ENCODE measurements around the gene WSCD2.

DNA sequence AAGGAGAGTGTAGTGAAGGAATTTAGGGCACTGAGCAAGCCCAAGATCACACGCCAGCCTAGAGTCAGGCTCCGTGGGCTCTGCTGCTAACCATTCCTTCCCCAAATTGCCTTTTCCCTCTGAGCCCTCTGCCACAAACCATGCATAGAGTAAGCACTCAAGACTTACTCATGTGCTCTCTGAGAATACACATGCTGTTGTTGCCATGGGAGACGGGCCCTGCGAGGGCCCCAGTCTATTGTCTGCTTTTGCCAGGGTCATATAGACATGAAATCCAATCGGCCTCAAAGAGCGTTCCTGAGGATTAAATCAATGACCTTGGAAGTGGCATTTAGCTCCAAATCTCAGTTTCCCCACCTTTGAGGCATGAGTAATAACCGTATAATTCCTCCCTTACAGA, 48.7 kb upstream of the WSCD2 start:
- TF ChIP-seq, protein P1, sequence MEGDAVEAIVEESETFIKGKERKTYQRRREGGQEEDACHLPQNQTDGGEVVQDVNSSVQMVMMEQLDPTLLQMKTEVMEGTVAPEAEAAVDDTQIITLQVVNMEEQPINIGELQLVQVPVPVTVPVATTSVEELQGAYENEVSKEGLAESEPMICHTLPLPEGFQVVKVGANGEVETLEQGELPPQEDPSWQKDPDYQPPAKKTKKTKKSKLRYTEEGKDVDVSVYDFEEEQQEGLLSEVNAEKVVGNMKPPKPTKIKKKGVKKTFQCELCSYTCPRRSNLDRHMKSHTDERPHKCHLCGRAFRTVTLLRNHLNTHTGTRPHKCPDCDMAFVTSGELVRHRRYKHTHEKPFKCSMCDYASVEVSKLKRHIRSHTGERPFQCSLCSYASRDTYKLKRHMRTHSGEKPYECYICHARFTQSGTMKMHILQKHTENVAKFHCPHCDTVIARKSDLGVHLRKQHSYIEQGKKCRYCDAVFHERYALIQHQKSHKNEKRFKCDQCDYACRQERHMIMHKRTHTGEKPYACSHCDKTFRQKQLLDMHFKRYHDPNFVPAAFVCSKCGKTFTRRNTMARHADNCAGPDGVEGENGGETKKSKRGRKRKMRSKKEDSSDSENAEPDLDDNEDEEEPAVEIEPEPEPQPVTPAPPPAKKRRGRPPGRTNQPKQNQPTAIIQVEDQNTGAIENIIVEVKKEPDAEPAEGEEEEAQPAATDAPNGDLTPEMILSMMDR (IDR thresholded peaks at IDR 0.05), result no peak
- TF ChIP-seq POLR2A (IDR thresholded peaks at IDR 0.05), result no peak

Data from body of pancreas (tissue), 4 donors.